Inflammatory macrophage treated with lipopolysaccharide for 4 hours (primary cell): Measurements from ENCODE around the gene ATR.

ENCODE experiments used
- DNase-seq: peaks from one replicate; pipeline ENCODE4 v3.0.0-alpha.2; 2020

Gene ATR

DNA sequence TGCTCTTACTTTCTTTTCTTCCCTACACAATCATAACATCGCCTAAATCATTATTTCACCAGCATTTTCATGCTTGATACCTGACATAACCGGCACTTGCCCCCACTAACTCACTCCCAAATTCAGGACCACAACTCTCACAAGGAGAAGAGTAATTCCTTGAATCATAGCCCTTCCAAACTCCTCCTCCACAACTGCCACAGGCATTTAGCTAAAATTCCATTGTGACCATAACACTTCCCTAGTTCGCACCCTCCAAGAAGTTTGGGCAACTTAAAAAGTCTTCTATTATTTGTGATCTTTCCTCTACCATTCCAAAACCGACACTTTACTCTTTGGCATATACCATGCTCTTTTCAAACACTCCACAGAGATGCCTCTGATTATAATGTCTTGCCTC is 71.3 kb downstream of the ATR start:
- no peak for DNase-seq

- DNase-seq = no peak
These were observed 76.1 kb downstream of the ATR start for GRCh38 chr3:142502187-142502985.

- no peak for DNase-seq
These were observed 77.3 kb downstream of the ATR start for GRCh38 chr3:142501004-142501926.

- no peak for DNase-seq
These were observed 78.3 kb downstream of the ATR start for GRCh38 chr3:142500211-142500610.

GRCh38 chr3:142498397-142499180 is 79.9 kb downstream of the ATR start:
- no peak for DNase-seq

GRCh38 chr3:142497729-142498128 is 80.8 kb downstream of the ATR start:
- DNase-seq = no peak

- no peak for DNase-seq
These were observed 83.4 kb downstream of the ATR start for GRCh38 chr3:142495103-142495502.

- DNase-seq = no peak
These were observed 86.3 kb downstream of the ATR start for GRCh38 chr3:142492184-142492583.

DNA sequence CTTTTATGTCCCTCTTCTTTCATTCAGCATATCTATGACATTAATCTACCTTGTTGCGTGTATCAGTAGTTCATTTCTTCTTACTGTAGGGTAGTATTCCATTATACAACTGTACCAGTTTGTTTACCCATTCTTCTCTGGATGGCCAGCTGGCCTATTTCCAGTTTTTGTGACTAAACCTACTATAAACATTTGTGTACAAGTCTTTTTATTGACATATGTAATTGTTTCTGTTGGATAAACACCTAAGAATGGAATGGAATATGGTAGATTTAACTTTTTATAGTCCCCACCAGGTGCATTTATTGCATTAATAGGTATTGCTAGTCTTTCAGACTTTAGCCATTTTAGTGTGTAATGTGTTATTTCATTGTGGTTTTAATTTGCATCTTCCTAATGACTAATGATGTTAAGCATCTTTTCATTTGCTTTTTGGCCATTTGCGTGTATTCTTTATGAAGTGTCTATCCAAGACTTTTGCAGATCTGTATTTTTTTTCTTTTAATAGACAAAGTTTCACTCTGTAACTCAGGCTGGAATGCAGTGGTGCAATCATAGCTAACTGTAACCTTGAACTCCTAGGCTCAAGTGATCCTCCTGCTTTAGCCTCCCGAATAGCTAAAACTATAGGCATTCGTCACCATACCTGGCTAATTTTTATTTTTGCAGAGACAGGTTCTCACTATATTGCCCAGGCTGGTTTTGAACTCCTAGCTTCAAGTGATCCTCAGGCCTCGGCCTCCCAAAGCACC is 88.8 kb downstream of the ATR start:
- no peak for DNase-seq

DNA sequence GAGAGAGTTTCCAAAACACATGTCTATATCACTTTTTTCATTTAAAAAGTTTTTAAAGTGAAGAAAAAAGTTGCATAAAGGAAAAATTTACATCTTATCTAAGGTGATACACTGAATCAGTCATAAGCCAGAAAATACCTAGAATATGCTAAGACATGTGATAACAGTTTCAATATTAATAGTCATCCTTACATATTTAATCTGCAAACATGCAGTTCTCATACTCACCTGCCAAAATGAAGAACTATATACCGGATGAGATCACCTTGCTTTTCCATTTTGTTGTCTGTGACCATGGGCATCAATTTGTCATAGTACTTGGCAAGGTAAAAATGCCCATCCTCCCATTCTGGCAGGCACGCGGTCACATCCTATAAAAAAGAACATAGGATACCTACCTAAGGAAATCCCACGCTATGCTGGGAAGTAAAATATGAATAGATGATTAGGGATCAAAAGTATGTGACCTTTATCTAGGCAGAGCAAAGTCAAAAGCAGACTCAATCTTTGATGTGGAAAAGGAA is 93.6 kb downstream of the ATR start:
- no peak for DNase-seq

- no peak for DNase-seq
These were observed 97.3 kb downstream of the ATR start for GRCh38 chr3:142481196-142481595.

DNA sequence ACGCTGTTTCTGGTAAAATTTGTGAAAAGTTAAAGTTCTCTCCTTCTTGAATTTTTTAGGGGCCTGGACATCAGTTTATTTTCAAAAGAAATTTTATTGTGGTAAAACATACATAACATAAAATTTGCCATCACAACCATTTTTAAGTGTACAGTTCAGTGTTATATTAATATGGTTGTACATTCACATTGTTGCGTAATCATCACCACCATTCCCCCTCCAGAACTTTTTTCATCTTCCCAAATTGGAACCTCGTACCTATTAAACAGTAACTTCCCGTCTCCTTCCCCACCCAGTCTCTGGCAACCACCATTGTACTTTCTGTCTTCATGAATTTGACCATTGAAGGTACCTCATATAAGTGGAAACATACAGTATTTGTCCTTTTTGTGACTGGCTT is 107.7 kb downstream of the ATR start:
- no peak for DNase-seq

- no peak for DNase-seq
These were observed 110.1 kb downstream of the ATR start for GRCh38 chr3:142468456-142468855.

GRCh38 chr3:142467768-142468167 is 110.8 kb downstream of the ATR start:
- no peak for DNase-seq

DNA sequence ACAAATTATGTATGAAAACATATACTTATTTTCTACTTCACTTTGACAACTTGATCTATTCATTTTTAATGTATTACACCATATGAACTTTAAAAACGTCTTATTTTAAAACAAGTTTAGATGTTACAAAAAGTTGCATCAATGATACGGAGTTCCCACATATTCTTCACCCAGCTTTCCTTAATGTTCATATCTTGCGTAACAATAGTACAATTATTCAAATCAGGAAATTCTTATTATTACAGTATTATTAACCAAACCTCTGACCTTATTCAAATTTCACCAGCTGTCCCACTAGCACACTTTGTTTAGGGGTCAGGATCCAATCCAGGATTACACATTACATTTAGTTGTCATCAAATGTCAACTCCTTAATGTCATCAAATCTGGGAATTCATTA is 117.8 kb downstream of the ATR start:
- DNase-seq = no peak

GRCh38 chr3:142459929-142460328 is 118.6 kb downstream of the ATR start:
- peak; percentile 75 for DNase-seq

DNA sequence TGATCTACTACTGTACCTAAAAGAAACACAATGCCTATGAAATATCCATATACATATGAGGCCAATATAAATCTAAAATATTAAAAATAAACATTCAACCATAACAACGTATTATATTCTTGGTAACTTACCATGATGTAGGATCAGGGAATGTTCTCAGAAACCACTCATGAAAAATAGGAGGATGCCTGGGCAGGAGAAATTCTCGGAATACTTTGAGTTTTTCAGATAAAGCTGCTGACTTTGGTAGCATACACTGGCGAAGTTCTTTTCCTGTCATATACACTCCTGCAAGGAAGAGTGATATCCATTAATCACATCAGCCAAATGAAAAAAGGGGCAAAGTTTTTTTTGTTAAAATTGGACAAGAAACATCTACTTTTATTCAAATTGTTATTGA is 119.4 kb downstream of the ATR start:
- no peak for DNase-seq

- DNase-seq = no peak
These were observed 127.7 kb downstream of the ATR start for GRCh38 chr3:142450881-142451280.

DNA sequence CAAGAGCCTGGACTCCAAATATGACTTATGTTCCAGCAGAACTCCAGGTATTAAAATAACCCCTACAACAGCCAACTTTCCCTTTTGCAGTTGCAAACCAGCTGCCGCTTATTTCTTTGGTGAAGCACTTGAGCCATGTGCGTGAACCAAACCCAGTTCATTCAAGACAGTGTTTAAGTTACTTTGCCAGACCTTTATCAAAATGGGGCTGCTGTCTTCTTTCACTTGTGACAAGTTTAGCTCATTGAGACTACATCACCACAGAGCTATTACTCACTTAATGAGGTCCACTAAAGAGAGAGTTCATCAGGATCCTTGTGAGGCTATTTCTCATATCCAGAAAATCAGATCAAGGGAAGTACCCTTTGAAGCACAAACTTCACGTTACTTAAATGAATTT is 128.3 kb downstream of the ATR start:
- DNase-seq = no peak

DNA sequence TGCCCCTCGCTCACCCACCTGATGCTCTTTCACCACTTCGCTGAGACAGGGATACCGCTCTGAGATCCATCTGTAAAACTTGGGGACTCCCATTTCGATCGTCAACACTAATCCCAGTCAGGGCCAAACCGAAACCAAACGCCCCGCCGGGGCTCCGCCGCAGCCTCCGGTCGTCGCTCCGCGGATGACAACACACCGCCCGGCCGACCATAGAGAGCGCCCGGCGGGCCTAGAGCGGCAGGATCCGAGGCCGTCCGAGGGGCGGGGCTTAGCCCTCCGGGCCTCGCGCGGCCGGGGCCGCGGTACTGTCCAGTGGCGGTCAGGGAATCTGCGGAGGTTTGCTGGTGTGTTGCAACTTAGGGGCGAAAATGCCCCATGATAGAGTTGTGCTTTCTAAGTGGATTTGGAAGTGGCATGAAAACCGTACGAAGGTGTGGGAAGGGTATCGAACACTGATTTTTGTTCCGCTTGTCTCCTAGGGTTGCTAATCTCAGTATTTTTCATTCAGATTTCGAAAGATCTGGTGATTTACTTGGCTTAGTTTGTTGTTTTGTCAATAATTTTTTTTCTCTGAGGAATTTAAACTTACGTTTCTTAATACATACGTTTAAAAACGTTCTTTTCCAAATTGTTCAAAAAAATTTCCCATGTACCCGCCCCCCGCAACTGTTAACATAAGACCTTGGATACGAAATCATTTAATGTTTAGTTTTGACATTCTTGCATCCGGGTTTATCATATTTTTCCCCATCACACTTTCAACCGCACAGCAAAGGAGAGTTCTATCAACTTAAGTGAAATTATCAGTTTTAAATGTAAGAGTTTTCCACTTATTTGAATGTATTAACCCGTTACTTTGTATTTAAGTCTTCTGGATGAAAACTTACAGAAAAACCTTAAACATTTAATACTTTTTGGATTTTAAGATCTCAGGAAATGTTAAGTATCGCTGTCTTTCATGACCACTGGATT is 130.4 kb downstream of the ATR start, which contains the start of gene XRN1:
XRN1 (minus strand) TSS at position 186 of the 972 bp plus-strand sequence; CDS start at position 93, 93 bp downstream.
- DNase-seq = peak; percentile 98
